ENCODE measurements around the gene PRKACB.

Gene PRKACB

GRCh38 chr1:84148758-84149157 is 4.7 kb downstream of the PRKACB start:
- intact Hi-C loops (cut with DNase I), result loop anchor here (10.0 kb wide), 1 partner anchor 476 kb away; no protein-coding TSS in a partner anchor
- no peak for DNase-seq

- intact Hi-C loops (cut with DNase I), result no loop called here
- no peak for DNase-seq
These were observed 8.6 kb downstream of the PRKACB start for GRCh38 chr1:84152649-84153056.

- intact Hi-C loops (cut with DNase I), result no loop called here
- DNase-seq, result no peak
These were observed 11.4 kb downstream of the PRKACB start for GRCh38 chr1:84155517-84155916.

- no peak for DNase-seq
- intact Hi-C loops (cut with DNase I), result no loop called here
These were observed 12.1 kb downstream of the PRKACB start for GRCh38 chr1:84156210-84156621.

GRCh38 chr1:84159533-84160240 is 15.6 kb downstream of the PRKACB start:
- no peak for DNase-seq
- intact Hi-C loops (cut with DNase I), result loop anchor here (10.0 kb wide), 2 partner anchors 95 to 345 kb away; partner anchors contain the start of genes GNG5 and SPATA1

- intact Hi-C loops (cut with DNase I), result loop anchor here (10.0 kb wide), 2 partner anchors 93 to 343 kb away; partner anchors contain the start of genes GNG5 and SPATA1
- DNase-seq, result no peak
These were observed 18.2 kb downstream of the PRKACB start for GRCh38 chr1:84162295-84162694.

- DNase-seq, result peak in 3 of 42 donors; percentile 6 to 27 (median 20)
- intact Hi-C loops (cut with DNase I), result loop anchor here (10.0 kb wide), 2 partner anchors 91 to 341 kb away; partner anchors contain the start of genes GNG5 and SPATA1
These were observed 19.3 kb downstream of the PRKACB start for GRCh38 chr1:84163123-84163931.

GRCh38 chr1:84164161-84164560 is 20.1 kb downstream of the PRKACB start:
- intact Hi-C loops (cut with DNase I), result loop anchor here (10.0 kb wide), 2 partner anchors 91 to 341 kb away; partner anchors contain the start of genes GNG5 and SPATA1
- DNase-seq, result peak in 4 of 42 donors; percentile 13 to 48 (median 37)

GRCh38 chr1:84164567-84165021 is 20.5 kb downstream of the PRKACB start:
- intact Hi-C loops (cut with DNase I), result loop anchor here (5.0 to 10.0 kb wide), 3 partner anchors 90 to 340 kb away; partner anchors contain the start of genes GNG5 and SPATA1
- peak in 2 of 42 donors; percentile 25 to 35 for DNase-seq

- DNase-seq, result no peak
- intact Hi-C loops (cut with DNase I), result loop anchor here (5.0 to 10.0 kb wide), 3 partner anchors 89 to 339 kb away; partner anchors contain the start of genes GNG5 and SPATA1
These were observed 21.5 kb downstream of the PRKACB start for GRCh38 chr1:84165601-84166000.

GRCh38 chr1:84166797-84167196 is 22.7 kb downstream of the PRKACB start:
- intact Hi-C loops (cut with DNase I), result loop anchor here (5.0 to 10.0 kb wide), 3 partner anchors 88 to 338 kb away; partner anchors contain the start of genes GNG5 and SPATA1
- no peak for DNase-seq

GRCh38 chr1:84168783-84169182 is 24.7 kb downstream of the PRKACB start:
- intact Hi-C loops (cut with DNase I), result loop anchor here (5.0 to 10.0 kb wide), 3 partner anchors 86 to 336 kb away; partner anchors contain the start of genes GNG5 and SPATA1
- no peak for DNase-seq

- intact Hi-C loops (cut with DNase I), result no loop called here
- DNase-seq, result peak in 2 of 42 donors; percentile 20 to 28
These were observed 26.1 kb downstream of the PRKACB start for GRCh38 chr1:84170171-84170570.

- intact Hi-C loops (cut with DNase I), result no loop called here
- no peak for DNase-seq
These were observed 27.4 kb downstream of the PRKACB start for GRCh38 chr1:84171481-84171880.

- intact Hi-C loops (cut with DNase I), result no loop called here
- DNase-seq, result peak in 4 of 42 donors; percentile 12 to 45 (median 28)
These were observed 30.0 kb downstream of the PRKACB start for GRCh38 chr1:84174051-84174556.

- DNase-seq, result no peak
- intact Hi-C loops (cut with DNase I), result no loop called here
These were observed 37.4 kb downstream of the PRKACB start for GRCh38 chr1:84181350-84182005.

- DNase-seq, result no peak
- intact Hi-C loops (cut with DNase I), result no loop called here
These were observed 46.4 kb downstream of the PRKACB start for GRCh38 chr1:84190455-84190854.

GRCh38 chr1:84192681-84193080 is 48.6 kb downstream of the PRKACB start:
- intact Hi-C loops (cut with DNase I), result no loop called here
- no peak for DNase-seq

GRCh38 chr1:84198832-84199231 is 54.8 kb downstream of the PRKACB start:
- DNase-seq, result no peak
- intact Hi-C loops (cut with DNase I), result no loop called here

All from head of caudate nucleus (tissue), 42 donors.